HEK293 (cell line): ENCODE results near the gene SCFD2.
"Not testable (repeated sequence)": the region's sequence is repeated elsewhere in the genome, so short reads cannot be mapped to it uniquely, and the experiment has no call there.

Experiments
- CTCF ChIA-PET: fragments of 350-600 bp; formaldehyde crosslinking; extraction: SDS; loops from one replicate; lab custom pipeline; 2021; ENCODE audit warnings: antibody characterized with exemption; lab: Yijun Ruan, JAX
- POLR2A ChIA-PET: fragments of 300-600 bp; formaldehyde crosslinking; extraction: SDS; loops from one replicate; lab custom pipeline; 2020; ENCODE audit warnings: antibody characterized with exemption, inconsistent platforms; lab: Yijun Ruan, JAX
- H3K27ac ChIP-seq: fragments of 200-500 bp; sonication (Bioruptor generic); 2 replicates; pipeline ENCODE4 v1.5.1; 2014; ENCODE audit warnings: low read depth, low read length, control low read depth, inconsistent platforms; ENCODE audit errors: extremely low read depth
- H3K36me3 ChIP-seq, 2 experiments: fragments of 200-500 bp in 1 of 2; sonication (Bioruptor generic) in 1 of 2; 1 replicate in 1 of 2; 2 replicates in 1 of 2; pipeline ENCODE4 v1.5.1; 2014 to 2017; ENCODE audit warnings: inconsistent platforms in 2 of 2, low read length in 2 of 2; ENCODE audit not compliant: control insufficient read depth in 2 of 2, insufficient read depth in 1 of 2
- H3K4me1 ChIP-seq: fragments of 200-500 bp; sonication (Bioruptor generic); 2 replicates; pipeline ENCODE4 v1.5.1; 2014; ENCODE audit warnings: mild to moderate bottlenecking, low read length, inconsistent platforms; ENCODE audit not compliant: control insufficient read depth, insufficient read depth
- H3K4me3 ChIP-seq: 2 replicates; pipeline ENCODE4 v1.5.1; 2011; ENCODE audit warnings: low read depth, mild to moderate bottlenecking, control low read depth, low read length, moderate library complexity
- H3K9me3 ChIP-seq: fragments of 200-500 bp; sonication (Bioruptor generic); 2 replicates; pipeline ENCODE4 v1.5.1; 2014; ENCODE audit warnings: low read depth, low read length, inconsistent platforms; ENCODE audit not compliant: control insufficient read depth, insufficient read depth
- MYNN ChIP-seq: fragments of 450-650 bp; formaldehyde crosslinking; IDR thresholded peaks from 2 replicates; pipeline ENCODE4 v1.5.1; 2016; ENCODE audit warnings: missing biosample characterization, missing genetic modification characterization, borderline replicate concordance
- PRDM2 ChIP-seq: fragments of 450-650 bp; formaldehyde crosslinking; IDR thresholded peaks from 2 replicates; pipeline ENCODE4 v1.5.1; 2016; ENCODE audit warnings: missing biosample characterization, missing genetic modification characterization, borderline replicate concordance
- ZBTB1 ChIP-seq: fragments of 450-650 bp; formaldehyde crosslinking; IDR thresholded peaks from 2 replicates; pipeline ENCODE4 v1.5.1; 2016; ENCODE audit warnings: missing biosample characterization, missing genetic modification characterization
- ZBTB26 ChIP-seq: fragments of 450-650 bp; formaldehyde crosslinking; optimal IDR thresholded peaks from 2 replicates; pipeline ENCODE3; 2016; ENCODE audit warnings: missing biosample characterization, mild to moderate bottlenecking, missing genetic modification characterization
- ZBTB6 ChIP-seq: fragments of 450-650 bp; formaldehyde crosslinking; IDR thresholded peaks from 2 replicates; pipeline ENCODE4 v1.5.1; 2017; ENCODE audit warnings: missing biosample characterization, missing genetic modification characterization
- ZEB2 ChIP-seq: fragments of 450-650 bp; formaldehyde crosslinking; IDR thresholded peaks from 2 replicates; pipeline ENCODE4 v1.5.1; 2016; ENCODE audit warnings: missing biosample characterization, missing genetic modification characterization
- ZNF169 ChIP-seq: fragments of 450-650 bp; formaldehyde crosslinking; IDR thresholded peaks from 2 replicates; pipeline ENCODE4 v1.5.1; 2016; ENCODE audit warnings: missing biosample characterization, missing genetic modification characterization
- ZNF24 ChIP-seq: fragments of 450-650 bp; formaldehyde crosslinking; IDR thresholded peaks from 2 replicates; pipeline ENCODE4 v1.5.1; 2016; ENCODE audit warnings: missing biosample characterization, missing genetic modification characterization
- ZNF488 ChIP-seq: fragments of 450-650 bp; formaldehyde crosslinking; IDR thresholded peaks from 2 replicates; pipeline ENCODE4 v1.5.1; 2016; ENCODE audit warnings: missing biosample characterization, missing genetic modification characterization
- ZNF521 ChIP-seq: fragments of 450-650 bp; formaldehyde crosslinking; IDR thresholded peaks from 2 replicates; pipeline ENCODE4 v1.5.1; 2017; ENCODE audit warnings: missing biosample characterization, mild to moderate bottlenecking, missing genetic modification characterization
- ZNF549 ChIP-seq: fragments of 450-650 bp; IDR thresholded peaks from 2 replicates; pipeline ENCODE4 v1.5.1; 2018; ENCODE audit warnings: missing biosample characterization, missing genetic modification characterization, mild to moderate bottlenecking, inconsistent platforms, moderate library complexity
- ZNF558 ChIP-seq: fragments of 450-650 bp; formaldehyde crosslinking; IDR thresholded peaks from 2 replicates; pipeline ENCODE4 v1.5.1; 2016; ENCODE audit warnings: missing biosample characterization, missing genetic modification characterization
- ZNF580 ChIP-seq: fragments of 450-650 bp; formaldehyde crosslinking; IDR thresholded peaks from 2 replicates; pipeline ENCODE4 v1.5.1; 2016; ENCODE audit warnings: missing biosample characterization, missing genetic modification characterization
- ZNF658 ChIP-seq: fragments of 450-650 bp; formaldehyde crosslinking; IDR thresholded peaks from 2 replicates; pipeline ENCODE4; 2016; ENCODE audit warnings: missing biosample characterization, missing genetic modification characterization
- ZNF677 ChIP-seq: fragments of 450-650 bp; IDR thresholded peaks from 2 replicates; pipeline ENCODE4 v1.5.0; 2018; ENCODE audit warnings: missing biosample characterization, mild to moderate bottlenecking, missing genetic modification characterization, moderate library complexity
- ZNF776 ChIP-seq: fragments of 450-650 bp; formaldehyde crosslinking; IDR thresholded peaks from 2 replicates; pipeline ENCODE4 v1.5.0; 2017; ENCODE audit warnings: missing biosample characterization, missing genetic modification characterization, borderline replicate concordance
- ZSCAN30 ChIP-seq: fragments of 450-650 bp; IDR thresholded peaks from 2 replicates; pipeline ENCODE4 v1.5.1; 2018; ENCODE audit warnings: missing biosample characterization, mild to moderate bottlenecking, missing genetic modification characterization, moderate library complexity

Gene SCFD2

GRCh38 chr4:53183754-53184153, 182.1 kb downstream of the SCFD2 start:
- no peak overlapping the region for H3K4me3 ChIP-seq
- no peak overlapping the region for H3K27ac ChIP-seq
- POLR2A ChIA-PET = no interaction called here
- TF ChIP-seq ZNF677 (tag by site-specific recombination) = 0 out of 2 replicates have a peak, but pooled peaks have one; percentile 14
- TF ChIP-seq ZNF776 (tag by site-specific recombination) = no peak
- peaks cover 6% of the 10 kb centered on the region; the same call in 1 of the 2 replicates for H3K4me1 ChIP-seq
- H3K36me3 ChIP-seq = no peaks in the 10 kb centered on the region
- CTCF ChIA-PET = interaction anchor here (0.8 to 1.2 kb wide), 2 partner anchors 53 to 1050 kb away, joined by 3 to 4 read pairs; no protein-coding TSS in a partner anchor
- H3K9me3 ChIP-seq = no peaks in the 10 kb centered on the region

GRCh38 chr4:53177751-53178150, 188.1 kb downstream of the SCFD2 start:
- H3K4me3 ChIP-seq, POLR2A ChIA-PET, H3K27ac ChIP-seq, H3K4me1 ChIP-seq, CTCF ChIA-PET, H3K36me3 ChIP-seq, H3K9me3 ChIP-seq: not testable (repeated sequence)

- Histone ChIP-seq H3K4me1 (no peaks in the 10 kb centered on the region), H3K4me3 (no peak overlapping the region), H3K36me3 (no peaks in the 10 kb centered on the region), H3K27ac (no peak overlapping the region), H3K9me3 (no peaks in the 10 kb centered on the region)
- CTCF ChIA-PET = interaction anchor here (0.6 kb wide), 1 partner anchor 402 kb away, joined by 3 read pairs; no protein-coding TSS in a partner anchor
- POLR2A ChIA-PET = no interaction called here
- TF ChIP-seq ZNF580 (tag by site-specific recombination) = no peak
- no peak for TF ChIP-seq ZNF24 (tag by site-specific recombination)
- TF ChIP-seq ZBTB6 (tag by site-specific recombination) = no peak
Observed at GRCh38 chr4:53175640-53176039, 190.2 kb downstream of the SCFD2 start.

GRCh38 chr4:53174823-53175222, 191.0 kb downstream of the SCFD2 start:
- no peak overlapping the region for H3K27ac ChIP-seq
- no peak for TF ChIP-seq PRDM2 (tag by site-specific recombination)
- no peak for TF ChIP-seq ZNF558
- no peak for TF ChIP-seq ZEB2 (tag by site-specific recombination)
- TF ChIP-seq ZNF658 = no peak
- no peak for TF ChIP-seq ZNF776 (tag by site-specific recombination)
- TF ChIP-seq ZBTB1 (tag by site-specific recombination) = no peak
- no peak for TF ChIP-seq ZSCAN30 (tag by site-specific recombination)
- no peak for TF ChIP-seq ZNF521 (tag by site-specific recombination)
- TF ChIP-seq ZNF488 = no peak
- TF ChIP-seq ZBTB26 = no peak
- no peak for TF ChIP-seq MYNN (tag by site-specific recombination)
- TF ChIP-seq ZNF169 (tag by site-specific recombination) = no peak
- TF ChIP-seq ZNF549 (tag by site-specific recombination) = no peak
- CTCF ChIA-PET = no interaction called here
- H3K4me3 ChIP-seq = no peak overlapping the region
- H3K36me3 ChIP-seq = no peaks in the 10 kb centered on the region
- no peaks in the 10 kb centered on the region for H3K9me3 ChIP-seq
- no peaks in the 10 kb centered on the region for H3K4me1 ChIP-seq
- POLR2A ChIA-PET = no interaction called here
